ENCODE results near the gene YES1.

- no peak for TF ChIP-seq CTCF (IDR thresholded peaks at IDR 0.05)
- no peak for TF ChIP-seq POLR2A (IDR thresholded peaks at IDR 0.05)
Observed at GRCh38 chr18:832085-832681, 20.1 kb upstream of the YES1 start.

All from testis (tissue), 2 donors.